ENCODE data around the gene IER5. TPM values are rescaled to one million over a fixed set of nuclear protein-coding genes. Genes with fewer than 3 reads are reported as not detected.

The IER5 gene
- total RNA-seq, 1 experiment from 2014 or later, result 30.5 TPM

GRCh38 chr1:181131255-181131941, 42.9 kb downstream of the IER5 start:
- H3K79me2 ChIP-seq (ENCODE audit: insufficient read depth, low read length), result no peaks in the 10 kb centered on the region
- H3K4me3 ChIP-seq (replicated peaks in 1 of 2; ENCODE audit: low read depth in 1 of 2, low read length in 2 of 2), result no peak overlapping the region
- no TSS peak for BruUV-seq (replicated peaks)
- H3K9me3 ChIP-seq (ENCODE audit: control insufficient read depth in 1 of 2, insufficient read depth in 1 of 2, low read depth in 1 of 2, low read length in 2 of 2), result no peaks in the 10 kb centered on the region
- POLR2A ChIA-PET, result interaction anchor here (0.8 to 2.2 kb wide), 3 partner anchors 12 to 40 kb away, joined by 3 to 4 read pairs (median 4); no protein-coding TSS in a partner anchor
- no peak overlapping the region for H3K9ac ChIP-seq (ENCODE audit: low read length)
- no peaks in the 10 kb centered on the region for H3K36me3 ChIP-seq (ENCODE audit: control insufficient read depth in 1 of 2, insufficient read depth in 2 of 2, low read length in 2 of 2)
- no peak overlapping the region for H2AFZ ChIP-seq (ENCODE audit: low read depth, low read length, poor library complexity, severe bottlenecking)
- TF ChIP-seq SIN3A (IDR thresholded peaks at IDR 0.05; ENCODE audit: low read depth) (no peak), EGR1 (IDR thresholded peaks at IDR 0.05; ENCODE audit: low read depth) (no peak), RAD21 (IDR thresholded peaks at IDR 0.05; ENCODE audit: low read depth) (no peak), POLR2AphosphoS5 (IDR thresholded peaks at IDR 0.05; ENCODE audit: low read depth, low read length) (no peak), ZNF274 (IDR thresholded peaks at IDR 0.05; ENCODE audit: low read depth, low read length) (no peak)
- H3K27me3 ChIP-seq (ENCODE audit: insufficient read depth, low read length), result no peaks in the 10 kb centered on the region
- RAD21 ChIA-PET (ENCODE audit: low non-redundant PET in 1 of 2, low total read pairs in 2 of 2, uncharacterized antibody in 2 of 2, unreplicated experiment in 2 of 2), result no interaction called here
- peaks cover 35 to 68% of the 10 kb centered on the region in 2 experiments for H3K4me1 ChIP-seq (ENCODE audit: control insufficient read depth in 1 of 2, insufficient read depth in 2 of 2, low read length in 2 of 2)
- DNase-seq (ENCODE audit: low read depth, low spot score) (no peak), ATAC-seq (no peak)
- no peaks in the 10 kb centered on the region for H4K20me1 ChIP-seq (ENCODE audit: insufficient read depth)
- no peak overlapping the region for H3K4me2 ChIP-seq (ENCODE audit: low read length)
- CTCF ChIA-PET, result interaction anchor here (0.6 kb wide), 1 partner anchor 15 kb away, joined by 3 read pairs; no protein-coding TSS in a partner anchor
- no peak overlapping the region for H3K27ac ChIP-seq (ENCODE audit: low read depth, low read length)
- no peaks in the 10 kb centered on the region for H3K9me2 ChIP-seq (ENCODE audit: insufficient read depth)
- intact Hi-C loops (cut with micrococcal nuclease), result no loop called here

- Histone ChIP-seq H3K27ac (ENCODE audit: low read depth, low read length) (0 out of 2 replicates have a peak overlapping the region, but pooled peaks have one; percentile 4), H3K9me2 (ENCODE audit: insufficient read depth) (no peaks in the 10 kb centered on the region), H3K36me3 (ENCODE audit: control insufficient read depth in 1 of 2, insufficient read depth in 2 of 2, low read length in 2 of 2) (no peaks in the 10 kb centered on the region), H3K4me1 (ENCODE audit: control insufficient read depth in 1 of 2, insufficient read depth in 2 of 2, low read length in 2 of 2) (peaks cover 29 to 57% of the 10 kb centered on the region in 2 experiments), H3K27me3 (ENCODE audit: insufficient read depth, low read length) (no peaks in the 10 kb centered on the region), H4K20me1 (ENCODE audit: insufficient read depth) (no peaks in the 10 kb centered on the region), H3K9ac (ENCODE audit: low read length) (no peak overlapping the region), H3K9me3 (ENCODE audit: control insufficient read depth in 1 of 2, insufficient read depth in 1 of 2, low read depth in 1 of 2, low read length in 2 of 2) (no peaks in the 10 kb centered on the region), H3K4me2 (ENCODE audit: low read length) (0 out of 2 replicates have a peak overlapping the region, but pooled peaks have one; percentile 2), H3K79me2 (ENCODE audit: insufficient read depth, low read length) (no peaks in the 10 kb centered on the region), H2AFZ (ENCODE audit: low read depth, low read length, poor library complexity, severe bottlenecking) (peak overlapping the region; percentile 13), H3K4me3 (replicated peaks in 1 of 2; ENCODE audit: low read depth in 1 of 2, low read length in 2 of 2) (no peak overlapping the region)
- ChIA-PET POLR2A (interaction anchor here (0.7 to 2.2 kb wide), 4 partner anchors 8 to 42 kb away, joined by 3 to 4 read pairs (median 4); no protein-coding TSS in a partner anchor), CTCF (interaction anchor here (0.6 kb wide), 1 partner anchor 9 kb away, joined by 3 read pairs; no protein-coding TSS in a partner anchor), RAD21 (ENCODE audit: low non-redundant PET in 1 of 2, low total read pairs in 2 of 2, uncharacterized antibody in 2 of 2, unreplicated experiment in 2 of 2) (no interaction called here)
- TF ChIP-seq EGR1 (IDR thresholded peaks at IDR 0.05; ENCODE audit: low read depth) (no peak), MAX (IDR thresholded peaks at IDR 0.05) (peak; percentile 29; the same call in 1 of the 2 replicates), ZBTB33 (IDR thresholded peaks at IDR 0.05; ENCODE audit: extremely low read depth, insufficient replicate concordance, low read length) (no peak)
- intact Hi-C loops (cut with micrococcal nuclease), result no loop called here
- DNase-seq (ENCODE audit: low read depth, low spot score) (no peak), ATAC-seq (no peak)
- BruUV-seq (replicated peaks), result no TSS peak
These were observed 45.0 kb downstream of the IER5 start for GRCh38 chr1:181133441-181133951.
